Measurements from ENCODE around the gene MPO.

Gene MPO

GRCh38 chr17:58280480-58281217, at the start of gene MPO:
Gene MPO (minus strand): TSS chr17:58280935. CDS start chr17:58280758, 177 bp downstream.
- DNase-seq (ENCODE audit: low read depth in 1 of 2, low spot score in 1 of 2), result no peak

GRCh38 chr17:58329810-58330537, 49.2 kb upstream of the MPO start:
- no peak for DNase-seq (ENCODE audit: low read depth in 1 of 2, low spot score in 1 of 2)

- peak; percentile 65 to 76 for DNase-seq (ENCODE audit: low read depth in 1 of 2, low spot score in 1 of 2)
These were observed 48.5 kb upstream of the MPO start for GRCh38 chr17:58329035-58329809.

- peak; percentile 59 to 74 for DNase-seq (ENCODE audit: low read depth in 1 of 2, low spot score in 1 of 2)
These were observed 47.7 kb upstream of the MPO start, which contains the start of gene TSPOAP1 for GRCh38 chr17:58328195-58329034. Gene TSPOAP1 (minus strand): TSS chr17:58328795. CDS start chr17:58327920, 875 bp downstream.

- no peak for DNase-seq (ENCODE audit: low read depth in 1 of 2, low spot score in 1 of 2)
These were observed 46.8 kb upstream of the MPO start for GRCh38 chr17:58327363-58328194.

- DNase-seq (ENCODE audit: low read depth in 1 of 2, low spot score in 1 of 2), result no peak
These were observed 46.1 kb upstream of the MPO start for GRCh38 chr17:58326609-58327362.

- no peak for DNase-seq (ENCODE audit: low read depth in 1 of 2, low spot score in 1 of 2)
These were observed 45.3 kb upstream of the MPO start for GRCh38 chr17:58325976-58326468.

GRCh38 chr17:58325289-58325726, 44.6 kb upstream of the MPO start:
- DNase-seq (ENCODE audit: low read depth in 1 of 2, low spot score in 1 of 2), result no peak

- no peak for DNase-seq (ENCODE audit: low read depth in 1 of 2, low spot score in 1 of 2)
These were observed 43.9 kb upstream of the MPO start for GRCh38 chr17:58324409-58325288.

- no peak for DNase-seq (ENCODE audit: low read depth in 1 of 2, low spot score in 1 of 2)
These were observed 43.3 kb upstream of the MPO start for GRCh38 chr17:58324056-58324408.

GRCh38 chr17:58323366-58324055, 42.8 kb upstream of the MPO start:
- no peak for DNase-seq (ENCODE audit: low read depth in 1 of 2, low spot score in 1 of 2)

GRCh38 chr17:58322581-58323185, 41.9 kb upstream of the MPO start:
- no peak for DNase-seq (ENCODE audit: low read depth in 1 of 2, low spot score in 1 of 2)

- no peak for DNase-seq (ENCODE audit: low read depth in 1 of 2, low spot score in 1 of 2)
These were observed 41.1 kb upstream of the MPO start for GRCh38 chr17:58321571-58322525.

GRCh38 chr17:58320570-58321323, 40.0 kb upstream of the MPO start:
- no peak for DNase-seq (ENCODE audit: low read depth in 1 of 2, low spot score in 1 of 2)

GRCh38 chr17:58320163-58320558, 39.4 kb upstream of the MPO start:
- no peak for DNase-seq (ENCODE audit: low read depth in 1 of 2, low spot score in 1 of 2)
